Subcutaneous adipose tissue (tissue), 4 donors: Measurements from ENCODE around the gene AP3B2. TPM values are rescaled to one million over a fixed set of nuclear protein-coding genes. Genes with fewer than 3 reads are reported as not detected.

Experiments
- total RNA-seq, 4 donors: library from RNA; depleted of rRNA; stranded (reverse); fragments of >200 nt; gene quantifications; one replicate each; pipeline ENCODE4 v1.1.0, GENCODE V29; 2016
- TF ChIP-seq, protein P1 (sequence below): fragments of 450-650 bp; IDR thresholded peaks from one replicate; pipeline ENCODE4 v1.5.1; 2016; ENCODE audit warnings: low read depth, mild to moderate bottlenecking, control low read depth, antibody characterized with exemption, moderate library complexity

Gene AP3B2
- total RNA-seq, 4 donors from 2014 or later: 0.82 to 3.4 (median 2.5) TPM

DNA sequence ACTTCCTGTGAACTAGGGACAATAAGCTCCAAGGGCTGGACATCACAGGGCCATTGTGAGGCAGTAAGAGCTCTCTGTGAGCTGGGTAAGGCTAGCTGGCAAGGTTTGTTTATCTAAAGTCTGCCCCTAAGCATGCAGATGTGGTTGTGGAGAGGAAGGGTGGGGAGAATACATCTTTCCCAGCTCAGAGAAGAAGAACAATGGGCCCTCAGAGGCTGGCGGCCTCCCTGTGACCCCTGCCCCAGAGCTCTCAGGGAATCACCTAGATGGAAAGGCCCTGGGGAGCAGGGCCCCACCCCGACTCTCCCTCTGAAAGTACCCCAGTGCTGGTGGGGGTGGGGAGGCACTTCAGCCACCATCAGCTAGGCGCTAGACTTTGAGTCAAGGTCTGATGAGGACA lies 4.3 kb upstream of the AP3B2 start:
- TF ChIP-seq, protein P1, sequence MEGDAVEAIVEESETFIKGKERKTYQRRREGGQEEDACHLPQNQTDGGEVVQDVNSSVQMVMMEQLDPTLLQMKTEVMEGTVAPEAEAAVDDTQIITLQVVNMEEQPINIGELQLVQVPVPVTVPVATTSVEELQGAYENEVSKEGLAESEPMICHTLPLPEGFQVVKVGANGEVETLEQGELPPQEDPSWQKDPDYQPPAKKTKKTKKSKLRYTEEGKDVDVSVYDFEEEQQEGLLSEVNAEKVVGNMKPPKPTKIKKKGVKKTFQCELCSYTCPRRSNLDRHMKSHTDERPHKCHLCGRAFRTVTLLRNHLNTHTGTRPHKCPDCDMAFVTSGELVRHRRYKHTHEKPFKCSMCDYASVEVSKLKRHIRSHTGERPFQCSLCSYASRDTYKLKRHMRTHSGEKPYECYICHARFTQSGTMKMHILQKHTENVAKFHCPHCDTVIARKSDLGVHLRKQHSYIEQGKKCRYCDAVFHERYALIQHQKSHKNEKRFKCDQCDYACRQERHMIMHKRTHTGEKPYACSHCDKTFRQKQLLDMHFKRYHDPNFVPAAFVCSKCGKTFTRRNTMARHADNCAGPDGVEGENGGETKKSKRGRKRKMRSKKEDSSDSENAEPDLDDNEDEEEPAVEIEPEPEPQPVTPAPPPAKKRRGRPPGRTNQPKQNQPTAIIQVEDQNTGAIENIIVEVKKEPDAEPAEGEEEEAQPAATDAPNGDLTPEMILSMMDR: no peak

DNA sequence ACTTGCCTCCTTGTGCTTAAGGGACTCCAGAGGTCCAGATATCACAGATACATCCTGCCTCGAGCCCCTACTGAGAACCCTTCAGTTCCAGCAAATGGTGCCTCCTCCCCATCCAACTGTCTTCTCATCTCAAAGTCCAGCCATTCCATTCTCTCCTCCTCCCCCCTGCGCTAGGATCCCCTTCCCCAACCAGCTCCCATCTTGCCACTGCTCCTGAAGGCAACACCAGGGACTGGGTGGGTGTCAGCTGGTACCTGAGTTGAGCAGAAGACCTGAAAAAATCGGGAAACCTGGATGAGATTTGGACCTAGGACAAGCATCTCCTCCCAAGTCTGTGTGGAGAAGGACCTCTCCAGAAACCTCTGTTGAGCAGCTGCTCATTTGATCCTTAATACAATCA lies 2.4 kb upstream of the AP3B2 start:
- TF ChIP-seq, protein P1: no peak

DNA sequence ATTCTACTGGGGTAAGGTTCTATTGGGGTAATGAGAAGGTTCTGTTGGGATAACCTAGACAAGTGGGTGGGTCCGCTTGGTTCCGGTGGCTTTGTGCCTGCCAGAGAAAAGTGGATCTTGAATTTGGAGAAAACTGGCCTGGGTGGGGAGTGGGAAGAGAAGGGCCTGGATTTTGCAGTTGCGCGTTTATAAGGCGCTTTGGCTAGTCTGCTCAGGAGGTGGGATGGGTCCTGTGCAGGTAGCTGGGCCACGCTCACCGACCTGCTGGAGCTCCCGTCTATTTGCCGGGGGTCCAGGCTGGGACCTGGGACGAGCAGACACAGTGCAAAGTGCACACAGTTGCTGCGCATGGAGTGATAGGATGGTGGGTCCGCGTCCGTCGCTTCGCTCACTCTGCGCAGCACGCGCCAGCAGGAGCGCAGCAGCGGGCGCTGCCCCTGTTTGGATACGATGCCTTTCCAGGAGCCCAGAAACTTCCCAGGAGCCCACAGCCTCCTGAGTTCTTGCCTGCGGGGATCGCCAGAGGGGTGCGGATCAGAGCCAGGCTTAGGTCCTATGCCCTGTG lies 1.3 kb upstream of the AP3B2 start:
- TF ChIP-seq, protein P1: no peak

DNA sequence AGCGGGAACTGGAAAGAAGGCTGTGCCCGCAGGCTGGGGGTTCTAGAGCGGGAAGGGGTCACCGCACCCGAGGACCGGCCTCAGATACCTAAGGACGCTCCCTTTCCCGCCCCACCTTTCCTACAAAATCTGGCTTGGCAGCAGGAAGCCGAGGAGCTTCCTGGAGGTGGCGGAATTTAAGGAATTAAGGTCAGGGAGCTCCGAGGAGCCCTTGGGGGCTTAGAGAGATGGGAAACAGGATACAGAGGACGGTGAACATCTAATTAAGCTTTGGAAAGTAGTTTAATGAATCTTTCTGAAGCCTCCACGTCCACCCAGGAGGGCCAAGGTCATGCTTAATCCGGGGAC lies 507 bp upstream of the AP3B2 start:
- TF ChIP-seq, protein P1: no peak

DNA sequence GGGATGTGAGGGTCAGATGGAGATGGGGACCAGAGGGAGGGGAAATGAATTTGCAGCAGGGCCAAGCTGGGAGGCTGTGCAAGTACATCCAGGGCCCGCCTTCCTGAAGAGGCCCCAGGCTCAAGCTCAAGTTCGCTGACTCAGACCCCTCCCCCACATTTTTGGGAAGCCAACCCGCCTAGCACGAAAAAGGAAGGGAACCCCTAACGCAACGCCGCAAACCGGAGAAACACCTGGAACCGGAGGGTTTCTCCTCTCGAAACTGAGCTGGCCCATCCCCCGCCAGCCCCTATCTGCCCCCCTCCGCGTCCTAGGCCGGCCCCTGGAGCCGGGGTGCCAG lies 624 bp downstream of the AP3B2 start:
- TF ChIP-seq, protein P1: no peak

DNA sequence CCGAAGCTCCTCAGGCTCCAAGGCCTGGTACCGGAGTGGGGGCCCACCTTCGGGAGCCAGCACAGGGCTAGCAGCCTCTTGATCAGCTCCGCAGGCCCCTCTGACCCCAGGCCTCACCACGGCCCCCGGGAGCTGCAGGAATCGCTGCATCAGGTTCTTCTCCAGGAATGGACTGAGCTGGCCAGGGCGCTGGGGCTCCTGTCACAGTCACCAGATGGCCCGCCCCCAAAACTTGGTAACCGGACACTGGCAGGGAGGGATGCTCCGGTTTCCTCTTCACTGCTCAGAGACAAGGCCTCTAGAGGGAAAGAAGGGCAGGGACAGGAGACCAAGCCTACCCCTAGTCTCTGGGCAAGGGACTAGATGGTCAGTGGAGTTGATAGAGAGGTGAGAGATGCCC lies 9.9 kb downstream of the AP3B2 start:
- TF ChIP-seq, protein P1: no peak

DNA sequence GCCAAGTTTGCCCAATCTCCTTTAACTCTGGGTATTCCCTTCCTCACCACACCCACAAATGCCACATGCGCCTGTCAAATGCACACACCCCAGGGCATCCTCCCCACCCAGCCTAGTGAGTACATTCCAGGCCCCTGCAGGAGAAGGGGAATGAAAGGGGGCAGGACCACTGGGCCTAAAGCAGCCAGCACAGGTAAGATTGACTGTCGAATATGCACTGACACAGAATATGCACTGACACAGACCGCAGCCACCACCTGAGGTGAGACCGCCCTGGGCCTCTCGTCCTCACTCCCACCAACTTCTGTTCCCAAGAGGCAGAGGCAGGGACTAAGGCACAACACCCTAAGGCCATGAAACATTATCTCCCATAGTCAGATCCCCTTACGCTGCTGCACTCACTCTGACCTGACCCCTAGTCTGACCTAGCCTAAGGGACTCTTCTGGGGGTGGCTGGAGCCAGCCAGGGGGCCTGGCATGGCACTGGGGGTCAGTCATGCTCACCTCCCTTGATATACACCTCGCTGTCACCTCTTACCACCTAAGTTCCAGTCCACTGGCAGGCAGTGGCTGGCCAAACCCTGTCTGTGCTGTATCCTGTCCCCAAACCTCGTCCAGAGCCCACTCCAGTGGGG lies 10.8 kb downstream of the AP3B2 start:
- TF ChIP-seq, protein P1: no peak
